ENCODE data around the gene PHYHIPL.

The PHYHIPL gene

GRCh38 chr10:59257224-59257623 is 80.8 kb downstream of the PHYHIPL start:
- DNase-seq (ENCODE audit: low spot score), result no peak
- H3K4me3 ChIP-seq (ENCODE audit: low read length in 2 of 2), result no peak overlapping the region
- no peaks in the 10 kb centered on the region for H3K9me3 ChIP-seq (replicated peaks in 1 of 2; ENCODE audit: control insufficient read depth in 2 of 2, insufficient read depth in 1 of 2, low read depth in 1 of 2, low read length in 2 of 2)
- no peak overlapping the region for H3K4me2 ChIP-seq (ENCODE audit: insufficient read depth, low read length, poor library complexity, severe bottlenecking)
- no peak overlapping the region for H3K9ac ChIP-seq (ENCODE audit: low read depth, low read length, poor library complexity)
- no peak overlapping the region for H2BK5ac ChIP-seq (ENCODE audit: low read length)
- no peaks in the 10 kb centered on the region for H3K4me1 ChIP-seq (ENCODE audit: control insufficient read depth in 2 of 2, insufficient read depth in 1 of 2, low read depth in 1 of 2, low read length in 2 of 2)
- no peak overlapping the region for H3K23ac ChIP-seq (ENCODE audit: low read depth, low read length, poor library complexity)
- H2BK120ac ChIP-seq (ENCODE audit: low read depth, low read length), result no peak overlapping the region
- no peak overlapping the region for H3K14ac ChIP-seq (ENCODE audit: low read length)
- no peak overlapping the region for H3K27ac ChIP-seq (replicated peaks; ENCODE audit: low read length)
- peaks cover 0 to 5% of the 10 kb centered on the region in 2 donors for H3K36me3 ChIP-seq (replicated peaks in 1 of 2; ENCODE audit: control insufficient read depth in 2 of 2, insufficient read depth in 2 of 2, low read length in 2 of 2)
- H4K8ac ChIP-seq (ENCODE audit: low read depth, low read length), result no peak overlapping the region
- no CpG with 5 or more reads among the region's 1 CpG for WGBS, 2 donors (ENCODE audit: extremely low coverage in 2 of 2, insufficient read length in 2 of 2, insufficient replicate concordance in 1 of 2)
- no peak overlapping the region for H2BK15ac ChIP-seq (ENCODE audit: low read length)
- no peak overlapping the region for H2AK5ac ChIP-seq (ENCODE audit: low read depth, low read length)
- H2BK12ac ChIP-seq (ENCODE audit: low read length), result no peak overlapping the region
- H3K18ac ChIP-seq (ENCODE audit: low read length), result no peak overlapping the region
- H3K27me3 ChIP-seq (ENCODE audit: control insufficient read depth in 3 of 3, insufficient read depth in 3 of 3, low read depth in 1 of 3, low read length in 3 of 3), result no peaks in the 10 kb centered on the region
- no peak overlapping the region for H2AFZ ChIP-seq (ENCODE audit: low read length)
- no peak overlapping the region for H3K4ac ChIP-seq (ENCODE audit: low read length)
- H3K79me1 ChIP-seq (ENCODE audit: low read depth, low read length), result no peaks in the 10 kb centered on the region
- H4K91ac ChIP-seq (ENCODE audit: low read depth, low read length, poor library complexity), result no peak overlapping the region

GRCh38 chr10:59258890-59259289 is 82.4 kb downstream of the PHYHIPL start:
- H3K79me1 ChIP-seq (ENCODE audit: low read depth, low read length), result no peaks in the 10 kb centered on the region
- H2BK120ac ChIP-seq (ENCODE audit: low read depth, low read length), result no peak overlapping the region
- H3K36me3 ChIP-seq (replicated peaks in 1 of 2; ENCODE audit: control insufficient read depth in 2 of 2, insufficient read depth in 2 of 2, low read length in 2 of 2), result no peaks in the 10 kb centered on the region
- no peak overlapping the region for H3K18ac ChIP-seq (ENCODE audit: low read length)
- no peak overlapping the region for H3K4me3 ChIP-seq (ENCODE audit: low read length in 2 of 2)
- H4K8ac ChIP-seq (ENCODE audit: low read depth, low read length), result no peak overlapping the region
- no peaks in the 10 kb centered on the region for H3K4me1 ChIP-seq (ENCODE audit: control insufficient read depth in 2 of 2, insufficient read depth in 1 of 2, low read depth in 1 of 2, low read length in 2 of 2)
- H2BK15ac ChIP-seq (ENCODE audit: low read length), result no peak overlapping the region
- no peak overlapping the region for H2AK5ac ChIP-seq (ENCODE audit: low read depth, low read length)
- WGBS, 2 donors (ENCODE audit: extremely low coverage in 2 of 2, insufficient read length in 2 of 2, insufficient replicate concordance in 1 of 2), result no CpG with 5 or more reads among the region's 1 CpG
- no peak overlapping the region for H2BK5ac ChIP-seq (ENCODE audit: low read length)
- H2BK12ac ChIP-seq (ENCODE audit: low read length), result no peak overlapping the region
- H3K4me2 ChIP-seq (ENCODE audit: insufficient read depth, low read length, poor library complexity, severe bottlenecking), result no peak overlapping the region
- H3K9ac ChIP-seq (ENCODE audit: low read depth, low read length, poor library complexity), result no peak overlapping the region
- H3K9me3 ChIP-seq (replicated peaks in 1 of 2; ENCODE audit: control insufficient read depth in 2 of 2, insufficient read depth in 1 of 2, low read depth in 1 of 2, low read length in 2 of 2), result no peaks in the 10 kb centered on the region
- no peak overlapping the region for H3K27ac ChIP-seq (replicated peaks; ENCODE audit: low read length)
- no peaks in the 10 kb centered on the region for H3K27me3 ChIP-seq (ENCODE audit: control insufficient read depth in 3 of 3, insufficient read depth in 3 of 3, low read depth in 1 of 3, low read length in 3 of 3)
- H3K23ac ChIP-seq (ENCODE audit: low read depth, low read length, poor library complexity), result no peak overlapping the region
- no peak overlapping the region for H2AFZ ChIP-seq (ENCODE audit: low read length)
- H3K4ac ChIP-seq (ENCODE audit: low read length), result no peak overlapping the region
- no peak overlapping the region for H4K91ac ChIP-seq (ENCODE audit: low read depth, low read length, poor library complexity)
- no peak for DNase-seq (ENCODE audit: low spot score)
- H3K14ac ChIP-seq (ENCODE audit: low read length), result no peak overlapping the region

GRCh38 chr10:59265141-59265540 is 88.7 kb downstream of the PHYHIPL start:
- Histone ChIP-seq H3K4ac (ENCODE audit: low read length) (no peak overlapping the region), H3K4me3 (ENCODE audit: low read length in 2 of 2) (no peak overlapping the region), H4K8ac (ENCODE audit: low read depth, low read length) (no peak overlapping the region), H2AFZ (ENCODE audit: low read length) (no peak overlapping the region), H3K9ac (ENCODE audit: low read depth, low read length, poor library complexity) (no peak overlapping the region), H3K79me1 (ENCODE audit: low read depth, low read length) (no peaks in the 10 kb centered on the region), H3K4me2 (ENCODE audit: insufficient read depth, low read length, poor library complexity, severe bottlenecking) (no peak overlapping the region), H3K18ac (ENCODE audit: low read length) (no peak overlapping the region), H3K23ac (ENCODE audit: low read depth, low read length, poor library complexity) (no peak overlapping the region), H3K27me3 (ENCODE audit: control insufficient read depth in 3 of 3, insufficient read depth in 3 of 3, low read depth in 1 of 3, low read length in 3 of 3) (no peaks in the 10 kb centered on the region), H3K36me3 (replicated peaks in 1 of 2; ENCODE audit: control insufficient read depth in 2 of 2, insufficient read depth in 2 of 2, low read length in 2 of 2) (no peaks in the 10 kb centered on the region), H2BK5ac (ENCODE audit: low read length) (no peak overlapping the region), H2BK120ac (ENCODE audit: low read depth, low read length) (no peak overlapping the region), H4K91ac (ENCODE audit: low read depth, low read length, poor library complexity) (no peak overlapping the region), H3K4me1 (ENCODE audit: control insufficient read depth in 2 of 2, insufficient read depth in 1 of 2, low read depth in 1 of 2, low read length in 2 of 2) (peaks cover 0 to 2% of the 10 kb centered on the region in 2 donors), H3K14ac (ENCODE audit: low read length) (no peak overlapping the region), H3K27ac (replicated peaks; ENCODE audit: low read length) (no peak overlapping the region), H2BK12ac (ENCODE audit: low read length) (no peak overlapping the region), H3K9me3 (replicated peaks in 1 of 2; ENCODE audit: control insufficient read depth in 2 of 2, insufficient read depth in 1 of 2, low read depth in 1 of 2, low read length in 2 of 2) (no peaks in the 10 kb centered on the region), H2AK5ac (ENCODE audit: low read depth, low read length) (no peak overlapping the region), H2BK15ac (ENCODE audit: low read length) (no peak overlapping the region)
- no peak for DNase-seq (ENCODE audit: low spot score)
- WGBS, 2 donors (ENCODE audit: extremely low coverage in 2 of 2, insufficient read length in 2 of 2, insufficient replicate concordance in 1 of 2), result no CpG with 5 or more reads among the region's 5 CpGs

- no peak overlapping the region for H2BK15ac ChIP-seq (ENCODE audit: low read length)
- no CpG with 5 or more reads among the region's 3 CpGs for WGBS, 2 donors (ENCODE audit: extremely low coverage in 2 of 2, insufficient read length in 2 of 2, insufficient replicate concordance in 1 of 2)
- no peak overlapping the region for H2AK5ac ChIP-seq (ENCODE audit: low read depth, low read length)
- H2AFZ ChIP-seq (ENCODE audit: low read length), result no peak overlapping the region
- no peak overlapping the region for H2BK120ac ChIP-seq (ENCODE audit: low read depth, low read length)
- no peak overlapping the region for H2BK5ac ChIP-seq (ENCODE audit: low read length)
- no peak overlapping the region for H3K4me2 ChIP-seq (ENCODE audit: insufficient read depth, low read length, poor library complexity, severe bottlenecking)
- no peak overlapping the region for H3K23ac ChIP-seq (ENCODE audit: low read depth, low read length, poor library complexity)
- H4K91ac ChIP-seq (ENCODE audit: low read depth, low read length, poor library complexity), result no peak overlapping the region
- H4K8ac ChIP-seq (ENCODE audit: low read depth, low read length), result no peak overlapping the region
- no peaks in the 10 kb centered on the region for H3K79me1 ChIP-seq (ENCODE audit: low read depth, low read length)
- DNase-seq (ENCODE audit: low spot score), result no peak
- H3K4ac ChIP-seq (ENCODE audit: low read length), result no peak overlapping the region
- peaks cover 1 to 2% of the 10 kb centered on the region in 2 donors for H3K4me1 ChIP-seq (ENCODE audit: control insufficient read depth in 2 of 2, insufficient read depth in 1 of 2, low read depth in 1 of 2, low read length in 2 of 2)
- no peak overlapping the region for H3K14ac ChIP-seq (ENCODE audit: low read length)
- no peak overlapping the region for H3K9ac ChIP-seq (ENCODE audit: low read depth, low read length, poor library complexity)
- no peaks in the 10 kb centered on the region for H3K36me3 ChIP-seq (replicated peaks in 1 of 2; ENCODE audit: control insufficient read depth in 2 of 2, insufficient read depth in 2 of 2, low read length in 2 of 2)
- no peak overlapping the region for H3K27ac ChIP-seq (replicated peaks; ENCODE audit: low read length)
- no peaks in the 10 kb centered on the region for H3K27me3 ChIP-seq (ENCODE audit: control insufficient read depth in 3 of 3, insufficient read depth in 3 of 3, low read depth in 1 of 3, low read length in 3 of 3)
- H3K9me3 ChIP-seq (replicated peaks in 1 of 2; ENCODE audit: control insufficient read depth in 2 of 2, insufficient read depth in 1 of 2, low read depth in 1 of 2, low read length in 2 of 2), result no peaks in the 10 kb centered on the region
- H3K4me3 ChIP-seq (ENCODE audit: low read length in 2 of 2), result no peak overlapping the region
- no peak overlapping the region for H3K18ac ChIP-seq (ENCODE audit: low read length)
- no peak overlapping the region for H2BK12ac ChIP-seq (ENCODE audit: low read length)
Observed at GRCh38 chr10:59266321-59266720, 89.9 kb downstream of the PHYHIPL start.
